Endodermal cell (in vitro differentiated cells): Measurements from ENCODE around the gene GIMAP5. TPM values are rescaled to one million over a fixed set of nuclear protein-coding genes. Genes with fewer than 3 reads are reported as not detected.

Source experiments
- DNase-seq: peaks from one replicate; pipeline ENCODE4 v3.0.0-alpha.2; 2017
- H3K27ac ChIP-seq: 2 replicates; pipeline ENCODE4 v1.5.1; 2013; ENCODE audit warnings: mild to moderate bottlenecking, low read depth, low read length, moderate library complexity
- H3K27me3 ChIP-seq: 2 replicates; pipeline ENCODE4 v1.6.1; 2013; ENCODE audit warnings: mild to moderate bottlenecking, low read length, moderate library complexity; ENCODE audit not compliant: insufficient read depth, control insufficient read depth, poor library complexity, severe bottlenecking
- H3K36me3 ChIP-seq: 2 replicates; pipeline ENCODE4 v1.7.0; 2013; ENCODE audit warnings: mild to moderate bottlenecking, low read length, moderate library complexity; ENCODE audit not compliant: control insufficient read depth, insufficient read depth
- H3K4me1 ChIP-seq: one replicate; pipeline ENCODE4 v1.7.0; 2013; ENCODE audit warnings: low read length; ENCODE audit not compliant: control insufficient read depth, insufficient read depth
- H3K4me3 ChIP-seq: 2 replicates; pipeline ENCODE4 v1.5.1; 2013; ENCODE audit warnings: mild to moderate bottlenecking, low read length, moderate library complexity
- H3K9ac ChIP-seq: 2 replicates; pipeline ENCODE4 v1.6.1; 2013; ENCODE audit warnings: mild to moderate bottlenecking, low read length, moderate library complexity; ENCODE audit not compliant: poor library complexity, severe bottlenecking; ENCODE audit errors: extremely low read depth
- H3K9me3 ChIP-seq: 2 replicates; pipeline ENCODE4 v1.6.1; 2013; ENCODE audit warnings: mild to moderate bottlenecking, low read length, moderate library complexity; ENCODE audit not compliant: control insufficient read depth
- H3K27ac Mint-ChIP-seq: 2 replicates; pipeline ENCODE4 v1.8.0; 2020; ENCODE audit warnings: mixed read lengths
- H3K27me3 Mint-ChIP-seq: 2 replicates; pipeline ENCODE4 v1.8.0; 2021; ENCODE audit warnings: mild to moderate bottlenecking, mixed read lengths; ENCODE audit not compliant: insufficient read depth
- H3K36me3 Mint-ChIP-seq: 2 replicates; pipeline ENCODE4 v1.8.0; 2020; ENCODE audit warnings: low read depth, mixed read lengths
- H3K4me1 Mint-ChIP-seq: 2 replicates; pipeline ENCODE4 v1.8.0; 2020; ENCODE audit warnings: mixed read lengths
- H3K4me3 Mint-ChIP-seq: 2 replicates; pipeline ENCODE4 v1.8.0; 2020; ENCODE audit warnings: mild to moderate bottlenecking, moderate library complexity, mixed read lengths
- H3K9me3 Mint-ChIP-seq: 2 replicates; pipeline ENCODE4 v1.8.0; 2020; ENCODE audit warnings: mild to moderate bottlenecking, mixed read lengths
- WGBS, 2 experiments: methylation state at CpG; one replicate each; pipeline versions ENCODE4 v1.1.5 to v1.1.7; 2013; ENCODE audit warnings: missing lambda C conversion rate in 2 of 2, mixed read lengths in 1 of 2; ENCODE audit not compliant: insufficient coverage in 1 of 2, insufficient read length in 1 of 2; 5-methylcytosine and 5-hydroxymethylcytosine counted together
- total RNA-seq, 2 donors: library from RNA; stranded (reverse); fragmentation: NEBNext Ultra II Directional in 1 of 2; extraction: Animal tissue kit (Norgen Biotek cat#: 25700) in 1 of 2; gene quantifications; 2 replicates in 1 of 2; 3 replicates in 1 of 2; pipeline ENCODE4 v1.2.1, GENCODE V29; 2021
- TF ChIP-seq, protein P1 (sequence below): fragments of 200-600 bp; sonication (generic); conservative IDR thresholded peaks from 2 replicates; pipeline ENCODE4 v1.5.0; 2021; ENCODE audit warnings: antibody characterized with exemption, mild to moderate bottlenecking

Gene GIMAP5
- total RNA-seq, 2 donors from 2014 or later, result not detected

- Mint-ChIP-seq H3K9me3 (no peaks in the 10 kb centered on the region), H3K36me3 (no peaks in the 10 kb centered on the region), H3K4me3 (no peak overlapping the region), H3K4me1 (no peaks in the 10 kb centered on the region), H3K27ac (no peak overlapping the region), H3K27me3 (peaks cover 86% of the 10 kb centered on the region)
- Histone ChIP-seq H3K4me1 (no peaks in the 10 kb centered on the region), H3K9me3 (no peaks in the 10 kb centered on the region), H3K27ac (no peak overlapping the region), H3K4me3 (no peak overlapping the region), H3K36me3 (no peaks in the 10 kb centered on the region), H3K27me3 (peaks cover 73% of the 10 kb centered on the region), H3K9ac (no peak overlapping the region)
- TF ChIP-seq, protein P1, sequence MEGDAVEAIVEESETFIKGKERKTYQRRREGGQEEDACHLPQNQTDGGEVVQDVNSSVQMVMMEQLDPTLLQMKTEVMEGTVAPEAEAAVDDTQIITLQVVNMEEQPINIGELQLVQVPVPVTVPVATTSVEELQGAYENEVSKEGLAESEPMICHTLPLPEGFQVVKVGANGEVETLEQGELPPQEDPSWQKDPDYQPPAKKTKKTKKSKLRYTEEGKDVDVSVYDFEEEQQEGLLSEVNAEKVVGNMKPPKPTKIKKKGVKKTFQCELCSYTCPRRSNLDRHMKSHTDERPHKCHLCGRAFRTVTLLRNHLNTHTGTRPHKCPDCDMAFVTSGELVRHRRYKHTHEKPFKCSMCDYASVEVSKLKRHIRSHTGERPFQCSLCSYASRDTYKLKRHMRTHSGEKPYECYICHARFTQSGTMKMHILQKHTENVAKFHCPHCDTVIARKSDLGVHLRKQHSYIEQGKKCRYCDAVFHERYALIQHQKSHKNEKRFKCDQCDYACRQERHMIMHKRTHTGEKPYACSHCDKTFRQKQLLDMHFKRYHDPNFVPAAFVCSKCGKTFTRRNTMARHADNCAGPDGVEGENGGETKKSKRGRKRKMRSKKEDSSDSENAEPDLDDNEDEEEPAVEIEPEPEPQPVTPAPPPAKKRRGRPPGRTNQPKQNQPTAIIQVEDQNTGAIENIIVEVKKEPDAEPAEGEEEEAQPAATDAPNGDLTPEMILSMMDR, result no peak
- no peak for DNase-seq
- WGBS, 2 experiments, result 58 to 73% methylated on average over 2 of the region's 2 CpGs
Observed at GRCh38 chr7:150751702-150752101, 14.5 kb downstream of the GIMAP5 start.

DNA sequence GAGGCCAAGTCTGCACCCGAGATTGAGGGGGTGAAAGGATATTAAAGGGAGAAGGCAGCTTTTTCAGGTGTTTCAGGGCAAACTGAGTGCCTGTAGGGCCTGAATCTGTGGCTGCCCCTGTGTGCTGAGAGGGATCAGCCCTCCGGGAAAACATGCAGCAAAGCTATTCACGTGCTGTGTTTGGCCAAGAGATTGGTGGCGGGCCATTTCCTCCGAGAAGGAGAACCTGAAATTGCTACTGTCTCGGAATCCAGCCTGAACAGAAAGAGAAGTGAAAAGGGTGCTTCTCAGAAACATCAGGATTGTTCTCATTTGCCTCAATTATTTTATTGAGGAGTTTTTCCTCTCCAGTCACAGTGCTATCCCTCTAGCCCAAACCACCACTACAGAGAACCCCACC is 16.0 kb downstream of the GIMAP5 start:
- no peak overlapping the region for H3K27ac Mint-ChIP-seq
- no peaks in the 10 kb centered on the region for H3K36me3 Mint-ChIP-seq
- TF ChIP-seq, protein P1, result no peak
- H3K4me1 ChIP-seq, result no peaks in the 10 kb centered on the region
- no peak overlapping the region for H3K9ac ChIP-seq
- no peaks in the 10 kb centered on the region for H3K9me3 ChIP-seq
- no peaks in the 10 kb centered on the region for H3K36me3 ChIP-seq
- no peak overlapping the region for H3K4me3 Mint-ChIP-seq
- H3K4me3 ChIP-seq, result no peak overlapping the region
- H3K27me3 ChIP-seq, result peaks cover 64% of the 10 kb centered on the region
- H3K27ac ChIP-seq, result no peak overlapping the region
- no peaks in the 10 kb centered on the region for H3K9me3 Mint-ChIP-seq
- DNase-seq, result no peak
- WGBS, 2 experiments, result 76 to 78% methylated on average over 4 to 6 of the region's 6 CpGs
- no peaks in the 10 kb centered on the region for H3K4me1 Mint-ChIP-seq
- H3K27me3 Mint-ChIP-seq, result peaks cover 83% of the 10 kb centered on the region

GRCh38 chr7:150753826-150754603 is 16.8 kb downstream of the GIMAP5 start:
- Mint-ChIP-seq H3K9me3 (no peaks in the 10 kb centered on the region), H3K27ac (no peak overlapping the region), H3K4me3 (no peak overlapping the region), H3K36me3 (no peaks in the 10 kb centered on the region), H3K4me1 (no peaks in the 10 kb centered on the region), H3K27me3 (peaks cover 77% of the 10 kb centered on the region)
- Histone ChIP-seq H3K27ac (no peak overlapping the region), H3K4me3 (no peak overlapping the region), H3K4me1 (no peaks in the 10 kb centered on the region), H3K27me3 (peaks cover 56% of the 10 kb centered on the region), H3K9me3 (no peaks in the 10 kb centered on the region), H3K9ac (no peak overlapping the region), H3K36me3 (no peaks in the 10 kb centered on the region)
- peak; percentile 64 for DNase-seq
- WGBS, 2 experiments, result 0 to 38% methylated on average over 1 to 3 of the region's 3 CpGs
- TF ChIP-seq, protein P1, result peak; percentile 73
